Nephron progenitor cell (in vitro differentiated cells): Measurements from ENCODE around the gene HERC2.

Source experiments
- DNase-seq: peaks from one replicate; pipeline ENCODE4 v3.0.0; 2021
- H3K27ac Mint-ChIP-seq: 2 replicates; pipeline ENCODE4 v1.8.0; 2021; ENCODE audit warnings: mild to moderate bottlenecking, moderate library complexity, mixed read lengths
- H3K27me3 Mint-ChIP-seq: 2 replicates; pipeline ENCODE4 v1.8.0; 2021; ENCODE audit warnings: mild to moderate bottlenecking, low read depth, mixed read lengths; ENCODE audit not compliant: poor library complexity
- H3K36me3 Mint-ChIP-seq: 2 replicates; pipeline ENCODE4 v1.8.0; 2021; ENCODE audit warnings: low read depth, mixed read lengths
- H3K4me1 Mint-ChIP-seq: 2 replicates; pipeline ENCODE4 v1.8.0; 2021; ENCODE audit warnings: mixed read lengths
- H3K4me3 Mint-ChIP-seq: 2 replicates; pipeline ENCODE4 v1.8.0; 2021; ENCODE audit warnings: mild to moderate bottlenecking, moderate library complexity, mixed read lengths
- H3K9me3 Mint-ChIP-seq: 2 replicates; pipeline ENCODE4 v1.8.0; 2021; ENCODE audit warnings: mild to moderate bottlenecking, moderate library complexity, mixed read lengths
- TF ChIP-seq, protein P1 (sequence below): fragments of 200-600 bp; sonication (generic); IDR thresholded peaks from 2 replicates; pipeline ENCODE4 v1.5.0; 2021; ENCODE audit warnings: antibody characterized with exemption

Gene HERC2

GRCh38 chr15:28103831-28104230 is 218.1 kb downstream of the HERC2 start:
- H3K4me1 Mint-ChIP-seq: peaks cover 37% of the 10 kb centered on the region
- no peaks in the 10 kb centered on the region for H3K9me3 Mint-ChIP-seq
- H3K36me3 Mint-ChIP-seq: no peaks in the 10 kb centered on the region
- peaks cover 64% of the 10 kb centered on the region for H3K27me3 Mint-ChIP-seq
- no peak for DNase-seq
- no peak overlapping the region for H3K27ac Mint-ChIP-seq
- no peak overlapping the region for H3K4me3 Mint-ChIP-seq
- TF ChIP-seq, protein P1, sequence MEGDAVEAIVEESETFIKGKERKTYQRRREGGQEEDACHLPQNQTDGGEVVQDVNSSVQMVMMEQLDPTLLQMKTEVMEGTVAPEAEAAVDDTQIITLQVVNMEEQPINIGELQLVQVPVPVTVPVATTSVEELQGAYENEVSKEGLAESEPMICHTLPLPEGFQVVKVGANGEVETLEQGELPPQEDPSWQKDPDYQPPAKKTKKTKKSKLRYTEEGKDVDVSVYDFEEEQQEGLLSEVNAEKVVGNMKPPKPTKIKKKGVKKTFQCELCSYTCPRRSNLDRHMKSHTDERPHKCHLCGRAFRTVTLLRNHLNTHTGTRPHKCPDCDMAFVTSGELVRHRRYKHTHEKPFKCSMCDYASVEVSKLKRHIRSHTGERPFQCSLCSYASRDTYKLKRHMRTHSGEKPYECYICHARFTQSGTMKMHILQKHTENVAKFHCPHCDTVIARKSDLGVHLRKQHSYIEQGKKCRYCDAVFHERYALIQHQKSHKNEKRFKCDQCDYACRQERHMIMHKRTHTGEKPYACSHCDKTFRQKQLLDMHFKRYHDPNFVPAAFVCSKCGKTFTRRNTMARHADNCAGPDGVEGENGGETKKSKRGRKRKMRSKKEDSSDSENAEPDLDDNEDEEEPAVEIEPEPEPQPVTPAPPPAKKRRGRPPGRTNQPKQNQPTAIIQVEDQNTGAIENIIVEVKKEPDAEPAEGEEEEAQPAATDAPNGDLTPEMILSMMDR: no peak

DNA sequence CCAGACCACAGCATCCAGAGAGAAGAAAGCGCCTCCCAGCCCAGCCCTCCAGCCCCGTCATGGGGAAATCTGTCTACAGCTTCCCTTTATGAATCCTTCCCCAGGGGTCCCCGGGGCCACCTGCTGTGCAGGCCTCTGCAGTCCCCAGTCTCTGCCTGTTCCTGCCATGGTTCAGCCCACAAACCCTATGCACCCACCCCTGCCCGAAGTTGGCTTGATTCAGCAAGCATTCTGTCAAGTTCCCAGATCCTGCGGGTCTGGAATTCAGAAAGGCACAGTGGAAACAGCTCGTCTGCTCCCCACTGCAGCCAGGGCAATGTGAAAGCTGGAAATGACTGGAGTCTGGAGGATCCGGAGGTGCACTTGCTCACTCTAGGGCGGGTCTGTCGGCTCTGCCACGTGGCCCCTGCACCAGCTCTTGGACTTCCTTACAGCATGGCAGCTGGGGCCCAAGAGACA is 220.0 kb downstream of the HERC2 start:
- H3K4me1 Mint-ChIP-seq: peaks cover 42% of the 10 kb centered on the region
- H3K27me3 Mint-ChIP-seq: peaks cover 74% of the 10 kb centered on the region
- DNase-seq: no peak
- no peak overlapping the region for H3K27ac Mint-ChIP-seq
- no peak overlapping the region for H3K4me3 Mint-ChIP-seq
- no peaks in the 10 kb centered on the region for H3K36me3 Mint-ChIP-seq
- H3K9me3 Mint-ChIP-seq: no peaks in the 10 kb centered on the region
- TF ChIP-seq, protein P1: no peak

- H3K4me1 Mint-ChIP-seq: peaks cover 44% of the 10 kb centered on the region
- TF ChIP-seq, protein P1: no peak
- H3K36me3 Mint-ChIP-seq: no peaks in the 10 kb centered on the region
- H3K27ac Mint-ChIP-seq: no peak overlapping the region
- no peak for DNase-seq
- no peaks in the 10 kb centered on the region for H3K9me3 Mint-ChIP-seq
- H3K27me3 Mint-ChIP-seq: peaks cover 81% of the 10 kb centered on the region
- no peak overlapping the region for H3K4me3 Mint-ChIP-seq
Measured at GRCh38 chr15:28101201-28101600, 220.8 kb downstream of the HERC2 start.

DNA sequence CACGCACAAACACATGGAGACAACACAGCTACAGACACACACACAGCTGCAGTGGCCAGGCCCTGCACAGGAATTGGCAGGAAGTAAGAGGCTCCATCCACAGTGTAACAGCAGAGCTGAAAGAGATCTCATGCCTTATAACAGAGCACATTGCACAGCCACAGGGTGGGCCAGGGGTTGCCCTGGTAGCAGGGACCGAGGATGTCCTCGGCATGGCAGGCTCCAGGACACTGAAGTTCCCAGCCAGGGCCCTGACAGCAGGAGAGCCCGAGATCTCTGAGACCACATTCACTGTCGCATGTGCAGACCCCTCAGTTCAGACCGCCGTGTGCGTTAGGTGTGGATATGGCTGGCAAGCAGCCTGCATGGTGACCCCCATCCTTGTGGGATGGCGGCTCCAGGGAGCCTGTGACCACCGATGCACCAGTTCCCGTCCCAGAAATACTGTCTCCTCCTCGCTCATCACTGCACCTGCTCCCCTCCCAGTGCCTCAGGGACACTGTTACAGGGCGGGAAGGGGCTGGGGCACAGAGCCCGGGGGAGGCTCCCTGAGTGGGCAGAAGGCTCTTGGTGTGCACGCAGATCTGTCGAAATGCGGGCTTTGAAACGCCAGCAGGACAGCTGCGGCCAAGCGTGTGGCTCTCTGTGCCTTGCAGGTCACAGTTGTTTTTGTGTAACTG is 221.3 kb downstream of the HERC2 start:
- Mint-ChIP-seq H3K27ac (no peak overlapping the region), H3K9me3 (no peaks in the 10 kb centered on the region), H3K4me3 (peak overlapping the region; percentile 69), H3K36me3 (no peaks in the 10 kb centered on the region), H3K4me1 (peaks cover 44% of the 10 kb centered on the region), H3K27me3 (peaks cover 81% of the 10 kb centered on the region)
- DNase-seq: no peak
- TF ChIP-seq, protein P1: no peak

DNA sequence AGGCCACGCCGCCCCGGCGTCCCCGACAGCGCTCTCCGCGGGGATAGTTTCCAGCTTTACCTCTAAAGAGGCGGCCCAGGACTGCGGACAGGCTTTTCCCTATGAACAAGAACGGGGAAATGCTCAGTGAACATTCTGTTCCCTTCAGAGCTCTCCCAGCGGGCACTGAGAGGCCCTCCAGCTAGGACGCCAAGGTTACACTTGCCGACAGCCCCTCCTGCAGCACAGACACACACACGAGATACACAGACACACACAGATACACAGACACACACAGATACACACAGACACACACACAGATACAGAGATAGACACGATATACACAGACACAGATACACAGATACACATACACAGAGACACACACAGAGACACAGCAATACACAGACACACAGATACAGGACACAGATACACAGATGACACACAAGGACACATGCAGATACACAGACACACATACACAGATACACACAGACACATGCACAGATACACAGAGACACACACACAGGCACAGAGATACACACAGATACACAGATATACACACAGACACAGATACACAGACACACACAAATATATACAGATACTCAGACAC is 222.3 kb downstream of the HERC2 start:
- H3K9me3 Mint-ChIP-seq: no peaks in the 10 kb centered on the region
- no peaks in the 10 kb centered on the region for H3K36me3 Mint-ChIP-seq
- peak overlapping the region; percentile 69 for H3K4me3 Mint-ChIP-seq
- H3K4me1 Mint-ChIP-seq: peaks cover 47% of the 10 kb centered on the region
- DNase-seq: no peak
- no peak overlapping the region for H3K27ac Mint-ChIP-seq
- TF ChIP-seq, protein P1: no peak
- peaks cover 88% of the 10 kb centered on the region for H3K27me3 Mint-ChIP-seq
